ENCODE measurements around the gene SSBP3.

Gene SSBP3

DNA sequence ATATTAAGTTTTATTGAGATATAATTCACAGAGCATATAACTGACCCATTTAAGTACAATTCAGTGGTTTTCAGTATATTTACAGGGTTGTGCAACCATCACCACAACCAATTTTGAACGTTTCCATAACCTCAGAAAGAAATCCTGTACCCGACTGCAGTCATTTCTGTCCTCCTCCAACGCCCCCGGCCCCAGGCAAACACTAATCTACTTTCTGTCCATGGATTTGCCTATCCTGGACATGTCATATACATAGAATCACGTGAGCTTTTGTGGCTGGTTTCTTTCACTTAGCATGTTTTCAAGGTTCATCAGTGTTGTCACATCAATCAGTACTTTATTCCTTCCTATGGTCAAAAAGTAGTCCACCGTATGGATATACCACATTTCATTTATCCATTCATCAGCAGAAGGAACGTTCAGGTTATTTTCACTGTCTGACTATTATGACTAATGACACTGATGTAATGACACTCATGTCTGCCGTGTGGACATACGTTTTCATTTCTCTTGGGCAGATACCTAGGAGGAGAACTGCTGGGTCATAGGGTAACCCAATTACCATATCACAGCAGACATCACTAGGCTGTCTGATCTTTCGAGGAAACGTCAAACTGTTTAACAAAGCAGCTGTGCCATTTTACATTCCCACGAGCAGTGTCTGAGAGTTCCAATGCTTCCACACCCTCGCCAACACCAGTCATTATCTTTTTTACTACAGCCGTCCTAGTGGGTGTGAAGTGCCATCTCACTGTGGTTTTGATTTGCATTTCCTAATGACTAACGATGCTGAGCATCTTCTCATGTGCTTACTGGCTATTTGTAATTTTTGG lies 175.5 kb downstream of the SSBP3 start:
- TF ChIP-seq, protein P1, sequence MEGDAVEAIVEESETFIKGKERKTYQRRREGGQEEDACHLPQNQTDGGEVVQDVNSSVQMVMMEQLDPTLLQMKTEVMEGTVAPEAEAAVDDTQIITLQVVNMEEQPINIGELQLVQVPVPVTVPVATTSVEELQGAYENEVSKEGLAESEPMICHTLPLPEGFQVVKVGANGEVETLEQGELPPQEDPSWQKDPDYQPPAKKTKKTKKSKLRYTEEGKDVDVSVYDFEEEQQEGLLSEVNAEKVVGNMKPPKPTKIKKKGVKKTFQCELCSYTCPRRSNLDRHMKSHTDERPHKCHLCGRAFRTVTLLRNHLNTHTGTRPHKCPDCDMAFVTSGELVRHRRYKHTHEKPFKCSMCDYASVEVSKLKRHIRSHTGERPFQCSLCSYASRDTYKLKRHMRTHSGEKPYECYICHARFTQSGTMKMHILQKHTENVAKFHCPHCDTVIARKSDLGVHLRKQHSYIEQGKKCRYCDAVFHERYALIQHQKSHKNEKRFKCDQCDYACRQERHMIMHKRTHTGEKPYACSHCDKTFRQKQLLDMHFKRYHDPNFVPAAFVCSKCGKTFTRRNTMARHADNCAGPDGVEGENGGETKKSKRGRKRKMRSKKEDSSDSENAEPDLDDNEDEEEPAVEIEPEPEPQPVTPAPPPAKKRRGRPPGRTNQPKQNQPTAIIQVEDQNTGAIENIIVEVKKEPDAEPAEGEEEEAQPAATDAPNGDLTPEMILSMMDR (IDR thresholded peaks at IDR 0.05; ENCODE audit: low read depth, low read length): no peak

DNA sequence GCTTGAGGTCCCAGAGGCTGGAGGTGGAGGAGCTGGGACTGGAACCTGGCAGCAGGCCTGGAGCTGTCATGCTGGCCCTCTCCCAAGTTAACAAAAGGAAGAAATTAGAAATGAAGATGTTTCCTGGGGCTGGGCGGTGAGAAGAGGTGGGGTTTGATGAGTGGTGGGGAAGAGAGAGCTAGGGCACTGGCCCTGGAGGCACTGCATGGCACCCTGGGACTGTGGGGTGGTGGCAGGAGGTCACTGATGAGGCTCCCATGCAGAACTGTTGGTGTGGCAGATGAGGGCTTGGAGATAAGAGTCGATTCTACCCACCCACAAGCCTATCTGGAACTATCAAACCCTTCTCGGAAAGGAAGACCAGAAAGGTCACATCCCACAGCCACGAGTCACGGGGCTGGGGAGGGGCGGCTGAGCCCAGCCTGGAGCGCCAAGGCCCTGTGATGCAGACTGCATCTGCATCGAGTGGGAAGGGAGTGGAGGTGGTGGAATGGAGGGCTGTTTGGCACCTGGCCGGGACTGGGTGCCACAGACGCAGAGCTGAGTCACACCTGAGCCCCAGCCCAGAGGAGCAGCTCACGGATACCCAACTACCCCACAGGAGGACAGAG lies 176.8 kb downstream of the SSBP3 start:
- TF ChIP-seq, protein P1 (IDR thresholded peaks at IDR 0.05; ENCODE audit: low read depth, low read length): no peak
- no peak overlapping the region for H3K4me3 ChIP-seq (ENCODE audit: low read depth, low read length)

More for the DNA sequence above, 175.5 kb downstream of the SSBP3 start:
- H3K4me3 ChIP-seq (ENCODE audit: low read depth, low read length): no peak overlapping the region

GRCh38 chr1:54228638-54229079 lies 177.5 kb downstream of the SSBP3 start:
- TF ChIP-seq, protein P1 (IDR thresholded peaks at IDR 0.05; ENCODE audit: low read depth, low read length): no peak
- no peak overlapping the region for H3K4me3 ChIP-seq (ENCODE audit: low read depth, low read length)

DNA sequence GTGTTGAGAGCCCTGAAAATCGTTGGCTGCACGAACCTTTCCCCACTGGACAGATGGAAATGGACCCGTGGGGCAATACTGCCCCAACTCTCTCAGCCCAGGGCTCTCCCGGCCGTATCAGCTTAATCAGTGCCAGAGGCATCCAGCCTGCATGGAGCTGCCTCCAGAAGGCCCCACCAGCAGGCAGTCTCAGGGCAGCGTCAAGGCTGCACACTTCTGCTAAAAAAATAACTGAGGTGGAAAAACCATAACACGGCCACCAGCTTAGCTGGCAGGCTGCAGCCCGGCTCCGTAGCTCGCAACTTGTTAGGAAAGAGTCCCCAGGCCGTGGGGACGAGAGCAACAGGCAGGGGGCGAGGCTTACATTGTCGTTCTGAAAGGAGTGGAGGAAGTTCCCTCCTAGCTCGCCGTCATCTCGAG lies 178.3 kb downstream of the SSBP3 start:
- no peak overlapping the region for H3K4me3 ChIP-seq (ENCODE audit: low read depth, low read length)

GRCh38 chr1:54227091-54227602 lies 179.0 kb downstream of the SSBP3 start:
- TF ChIP-seq, protein P1 (IDR thresholded peaks at IDR 0.05; ENCODE audit: low read depth, low read length): no peak

More for the DNA sequence above, 178.3 kb downstream of the SSBP3 start:
- TF ChIP-seq, protein P1 (IDR thresholded peaks at IDR 0.05; ENCODE audit: low read depth, low read length): no peak

DNA sequence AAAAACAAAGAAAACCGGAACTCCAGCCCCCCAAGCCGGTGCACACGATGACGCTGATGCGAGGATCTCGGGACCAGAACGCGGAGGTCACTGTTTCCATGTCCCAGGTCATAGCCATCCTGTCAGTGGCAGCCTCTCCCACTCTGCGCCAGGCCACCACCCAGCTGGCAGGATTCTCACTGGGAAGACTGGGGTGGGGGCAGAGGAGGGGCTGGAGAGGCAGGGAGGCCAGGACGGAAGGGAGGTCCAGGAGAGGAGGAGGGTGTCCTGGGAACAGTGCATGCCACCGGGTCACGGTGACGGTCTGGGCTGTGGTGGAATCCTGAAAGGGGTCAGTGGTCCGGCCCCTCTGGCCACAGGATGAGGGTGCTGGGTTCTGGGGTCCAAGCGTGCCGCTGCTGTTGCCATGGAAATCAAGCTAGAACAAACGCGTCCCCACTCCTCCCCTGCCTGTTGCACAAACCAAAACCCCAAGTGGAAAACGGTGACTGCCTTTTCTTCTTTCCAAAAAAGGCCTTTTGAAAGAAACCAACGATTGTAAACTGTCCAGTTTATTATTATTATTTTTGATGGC lies 180.1 kb downstream of the SSBP3 start:
- TF ChIP-seq, protein P1 (IDR thresholded peaks at IDR 0.05; ENCODE audit: low read depth, low read length): no peak

More at GRCh38 chr1:54227091-54227602, 179.0 kb downstream of the SSBP3 start:
- H3K4me3 ChIP-seq (ENCODE audit: low read depth, low read length): no peak overlapping the region

More for the DNA sequence above, 180.1 kb downstream of the SSBP3 start:
- H3K4me3 ChIP-seq (ENCODE audit: low read depth, low read length): no peak overlapping the region
